OCI-LY7 (cell line): ENCODE measurements around the gene KIF13A. TPM values are rescaled to one million over a fixed set of nuclear protein-coding genes. Genes with fewer than 3 reads are reported as not detected.

Experiments used
- BruUV-seq: library from RNA; stranded (reverse); fragments of 400-500 nt; replicated peaks from 2 replicates; lab custom pipeline; 2021; lab: Mats Ljungman, UMichigan
- CTCF ChIA-PET: fragments of 300-600 bp; sonication (Branson Sonifier 250); formaldehyde crosslinking; loops from one replicate; lab custom pipeline; 2022; ENCODE audit warnings: antibody characterized with exemption; ENCODE audit not compliant: unreplicated experiment; lab: Charles Lee
- POLR2A ChIA-PET: fragments of 300-600 bp; sonication (Branson Sonifier 250); formaldehyde crosslinking; loops from one replicate; lab custom pipeline; 2022; ENCODE audit warnings: antibody characterized with exemption; lab: Charles Lee
- DNase-seq: peaks from one replicate; pipeline ENCODE4 v3.0.0-alpha.2; 2015; ENCODE audit warnings: low spot score
- H2AFZ ChIP-seq: fragments of 200-600 bp; sonication (generic), shearing (Covaris generic); 2 replicates; pipeline ENCODE4 v1.6.1; 2014; ENCODE audit warnings: mild to moderate bottlenecking, antibody characterized with exemption, low read length, moderate library complexity
- H3K27ac ChIP-seq: fragments of 200-600 bp; sonication (generic); 2 replicates; pipeline ENCODE4 v1.5.1; 2014; ENCODE audit warnings: mixed run types, low read depth, mild to moderate bottlenecking, moderate library complexity, low read length, inconsistent platforms; ENCODE audit not compliant: poor library complexity, severe bottlenecking
- H3K36me3 ChIP-seq: fragments of 200-600 bp; sonication (generic); 2 replicates; pipeline ENCODE4 v1.6.1; 2014; ENCODE audit warnings: mild to moderate bottlenecking, antibody characterized with exemption, low read length, moderate library complexity, mixed read lengths; ENCODE audit not compliant: insufficient read depth
- H3K4me1 ChIP-seq: fragments of 200-600 bp; sonication (generic); 2 replicates; pipeline ENCODE4 v1.5.1; 2014; ENCODE audit warnings: mild to moderate bottlenecking, low read length; ENCODE audit not compliant: insufficient read depth, poor library complexity, severe bottlenecking
- H3K4me2 ChIP-seq: fragments of 200-600 bp; sonication (generic); 2 replicates; pipeline ENCODE4 v1.6.1; 2014; ENCODE audit warnings: mild to moderate bottlenecking, low read length
- H3K4me3 ChIP-seq: fragments of 200-600 bp; sonication (generic); 2 replicates; pipeline ENCODE4 v1.5.1; 2014; ENCODE audit warnings: mild to moderate bottlenecking, low read depth, low read length; ENCODE audit not compliant: poor library complexity, severe bottlenecking
- H3K79me2 ChIP-seq: fragments of 200-600 bp; sonication (generic); 2 replicates; pipeline ENCODE4 v1.6.1; 2016; ENCODE audit warnings: low read depth, mild to moderate bottlenecking, low read length, moderate library complexity, mixed read lengths; ENCODE audit not compliant: insufficient read depth
- H3K9me2 ChIP-seq: fragments of 200-600 bp; sonication (generic); 2 replicates; pipeline ENCODE4 v1.6.1; 2016; ENCODE audit warnings: mild to moderate bottlenecking, low read length, mixed read lengths; ENCODE audit not compliant: insufficient read depth
- H3K9me3 ChIP-seq: fragments of 200-600 bp; sonication (generic); 2 replicates; pipeline ENCODE4 v1.6.1; 2014; ENCODE audit warnings: mild to moderate bottlenecking, mixed run types, low read length, mixed read lengths
- H4K20me1 ChIP-seq: fragments of 200-600 bp; sonication (generic); 2 replicates; pipeline ENCODE4 v1.6.1; 2014; ENCODE audit warnings: mild to moderate bottlenecking, antibody characterized with exemption, low read length, moderate library complexity, mixed read lengths; ENCODE audit not compliant: insufficient read depth
- EZH2phosphoT487 ChIP-seq: fragments of 200-600 bp; sonication (generic); IDR thresholded peaks from 2 replicates; pipeline ENCODE4 v1.6.1; 2018; ENCODE audit warnings: low read depth, borderline replicate concordance, mild to moderate bottlenecking, mixed run types, antibody characterized with exemption, low read length, moderate library complexity, mixed read lengths
- intact Hi-C: fragments of 100-400 bp; cut with micrococcal nuclease; formaldehyde crosslinking; loops from one replicate; pipeline ENCODE4 v1.10.0; 2022; ENCODE audit not compliant: unreplicated experiment
- total RNA-seq, 2 experiments: library from RNA; depleted of rRNA in 1 of 2; stranded (reverse); fragments of >200 nt in 1 of 2; shearing (Covaris generic) in 1 of 2; gene quantifications; 2 replicates each; pipeline ENCODE4 v1.2.3, GENCODE V29; 2014 to 2022
- TF ChIP-seq, protein P1 (sequence below): fragments of 200-600 bp; sonication (generic); conservative IDR thresholded peaks from 2 replicates; pipeline ENCODE4 v1.5.1; 2014; ENCODE audit warnings: mild to moderate bottlenecking, antibody characterized with exemption, low read length, moderate library complexity, mixed read lengths

Gene KIF13A
- total RNA-seq, 2 experiments from 2014 or later: 1.5 TPM; not detected in 1

GRCh38 chr6:17855381-17855780 is 132.1 kb downstream of the KIF13A start:
- Histone ChIP-seq H3K9me3 (no peaks in the 10 kb centered on the region), H3K36me3 (no peaks in the 10 kb centered on the region), H3K79me2 (no peaks in the 10 kb centered on the region), H2AFZ (no peak overlapping the region), H3K4me2 (no peak overlapping the region), H3K4me3 (no peak overlapping the region), H3K27ac (no peak overlapping the region), H4K20me1 (no peaks in the 10 kb centered on the region), H3K9me2 (no peaks in the 10 kb centered on the region), H3K4me1 (no peaks in the 10 kb centered on the region)
- POLR2A ChIA-PET: interaction anchor here (0.5 kb wide), 1 partner anchor 302 kb away, joined by 3 read pairs; no protein-coding TSS in a partner anchor
- no TSS peak for BruUV-seq
- no peak for TF ChIP-seq EZH2phosphoT487
- TF ChIP-seq, protein P1, sequence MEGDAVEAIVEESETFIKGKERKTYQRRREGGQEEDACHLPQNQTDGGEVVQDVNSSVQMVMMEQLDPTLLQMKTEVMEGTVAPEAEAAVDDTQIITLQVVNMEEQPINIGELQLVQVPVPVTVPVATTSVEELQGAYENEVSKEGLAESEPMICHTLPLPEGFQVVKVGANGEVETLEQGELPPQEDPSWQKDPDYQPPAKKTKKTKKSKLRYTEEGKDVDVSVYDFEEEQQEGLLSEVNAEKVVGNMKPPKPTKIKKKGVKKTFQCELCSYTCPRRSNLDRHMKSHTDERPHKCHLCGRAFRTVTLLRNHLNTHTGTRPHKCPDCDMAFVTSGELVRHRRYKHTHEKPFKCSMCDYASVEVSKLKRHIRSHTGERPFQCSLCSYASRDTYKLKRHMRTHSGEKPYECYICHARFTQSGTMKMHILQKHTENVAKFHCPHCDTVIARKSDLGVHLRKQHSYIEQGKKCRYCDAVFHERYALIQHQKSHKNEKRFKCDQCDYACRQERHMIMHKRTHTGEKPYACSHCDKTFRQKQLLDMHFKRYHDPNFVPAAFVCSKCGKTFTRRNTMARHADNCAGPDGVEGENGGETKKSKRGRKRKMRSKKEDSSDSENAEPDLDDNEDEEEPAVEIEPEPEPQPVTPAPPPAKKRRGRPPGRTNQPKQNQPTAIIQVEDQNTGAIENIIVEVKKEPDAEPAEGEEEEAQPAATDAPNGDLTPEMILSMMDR: no peak
- intact Hi-C loops: no loop called here
- no peak for DNase-seq
- CTCF ChIA-PET: no interaction called here

GRCh38 chr6:17853533-17853932 is 133.9 kb downstream of the KIF13A start:
- no TSS peak for BruUV-seq
- H3K79me2 ChIP-seq: no peaks in the 10 kb centered on the region
- no peak for DNase-seq
- no peak overlapping the region for H3K4me3 ChIP-seq
- no peak overlapping the region for H3K27ac ChIP-seq
- H3K9me3 ChIP-seq: no peaks in the 10 kb centered on the region
- no peak overlapping the region for H3K4me2 ChIP-seq
- no peaks in the 10 kb centered on the region for H3K4me1 ChIP-seq
- intact Hi-C loops: no loop called here
- no peaks in the 10 kb centered on the region for H3K36me3 ChIP-seq
- no peaks in the 10 kb centered on the region for H3K9me2 ChIP-seq
- ChIA-PET POLR2A (interaction anchor here (0.6 kb wide), 2 partner anchors 11 to 196 kb away, joined by 3 to 4 read pairs; no protein-coding TSS in a partner anchor), CTCF (no interaction called here)
- TF ChIP-seq, protein P1: no peak
- no peak for TF ChIP-seq EZH2phosphoT487
- no peak overlapping the region for H2AFZ ChIP-seq
- H4K20me1 ChIP-seq: no peaks in the 10 kb centered on the region

DNA sequence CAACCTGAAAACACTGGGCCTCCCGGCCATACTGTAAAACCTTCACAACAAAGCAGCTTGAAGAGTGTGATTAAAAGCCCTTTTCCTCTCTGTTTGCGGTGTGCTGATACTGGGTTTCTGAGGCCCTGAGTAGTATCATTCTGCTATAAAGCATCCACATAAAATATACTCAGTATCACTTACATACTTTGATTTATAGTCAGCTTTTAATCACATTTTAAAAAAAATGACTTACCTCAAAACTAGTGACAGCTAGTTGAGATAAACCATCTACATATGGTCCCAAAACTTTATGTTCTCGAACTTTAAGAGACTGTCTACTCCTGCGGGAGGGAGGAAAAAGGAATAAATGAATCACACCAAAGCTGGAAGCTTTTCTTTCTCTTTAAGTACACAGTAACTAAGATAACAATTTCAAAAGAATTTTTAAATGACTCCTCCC is 135.7 kb downstream of the KIF13A start:
- POLR2A ChIA-PET: no interaction called here
- intact Hi-C loops: no loop called here
- H3K4me1 ChIP-seq: no peaks in the 10 kb centered on the region
- no peaks in the 10 kb centered on the region for H4K20me1 ChIP-seq
- no peaks in the 10 kb centered on the region for H3K36me3 ChIP-seq
- no peaks in the 10 kb centered on the region for H3K79me2 ChIP-seq
- no peaks in the 10 kb centered on the region for H3K9me2 ChIP-seq
- no peak overlapping the region for H3K27ac ChIP-seq
- H3K9me3 ChIP-seq: no peaks in the 10 kb centered on the region
- no peak overlapping the region for H2AFZ ChIP-seq
- no TSS peak for BruUV-seq
- no peak overlapping the region for H3K4me3 ChIP-seq
- CTCF ChIA-PET: no interaction called here
- TF ChIP-seq, protein P1: no peak
- no peak for TF ChIP-seq EZH2phosphoT487
- DNase-seq: no peak
- no peak overlapping the region for H3K4me2 ChIP-seq
